ENCODE data around the gene COG3. TPM values are rescaled to one million over a fixed set of nuclear protein-coding genes. Genes with fewer than 3 reads are reported as not detected.

The COG3 gene
- total and polyA plus RNA-seq, 4 donors = 14.7 to 66.7 (median 22.4) TPM

GRCh38 chr13:45564133-45564776 lies 99.5 kb downstream of the COG3 start:
- Histone ChIP-seq H3K36me3 (ENCODE audit: control insufficient read depth in 4 of 4, insufficient read depth in 4 of 4, low read length in 4 of 4) (no peaks in the 10 kb centered on the region), H3K4me1 (ENCODE audit: control insufficient read depth in 5 of 5, insufficient read depth in 5 of 5, low read length in 5 of 5) (peaks cover 0 to 9% (median 2%) of the 10 kb centered on the region in 5 donors), H3K9ac (ENCODE audit: insufficient read depth in 1 of 2, low read length in 2 of 2) (no peak overlapping the region), H3K27me3 (ENCODE audit: control insufficient read depth in 3 of 3, insufficient read depth in 3 of 3, low read length in 2 of 3) (no peaks in the 10 kb centered on the region), H3K4me3 (no peak overlapping the region), H3K9me3 (ENCODE audit: control insufficient read depth in 4 of 4, insufficient read depth in 3 of 4, low read length in 3 of 4) (peaks cover 0 to 5% (median 0%) of the 10 kb centered on the region in 4 donors), H3K27ac (ENCODE audit: low read depth in 1 of 2, low read length in 1 of 2) (no peak overlapping the region)
- 55 to 79% methylated on average over 3 of the region's 3 CpGs for WGBS, 2 donors
- DNase-seq (peak in 2 of 3 donors; percentile 11 to 67), ATAC-seq (ENCODE audit: insufficient read depth, low FRiP score) (peak; percentile 75)
- no peak for TF ChIP-seq CTCF (IDR thresholded peaks at IDR 0.05; ENCODE audit: control extremely low read depth, extremely low read depth)

DNA sequence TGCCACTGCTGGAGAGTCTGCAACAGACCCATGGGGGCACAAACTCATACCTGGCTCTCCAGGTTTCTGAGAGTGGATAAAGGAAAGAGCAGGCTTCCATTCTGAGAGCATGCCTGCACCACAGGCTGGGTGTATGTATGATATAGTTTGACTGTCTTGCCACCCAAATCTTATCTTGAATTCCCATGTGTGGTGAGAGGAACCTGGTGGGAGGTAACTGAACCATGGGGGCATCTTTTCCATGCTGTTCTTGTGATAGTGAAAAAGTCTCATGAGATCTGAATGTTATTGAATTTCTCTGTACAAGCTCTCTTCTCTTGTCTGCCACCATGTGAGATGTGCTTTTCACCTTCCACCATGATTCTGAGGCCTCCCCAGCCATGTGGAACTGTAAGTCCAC lies 100.6 kb downstream of the COG3 start:
- ATAC-seq (ENCODE audit: insufficient read depth, low FRiP score) (no peak), DNase-seq (no peak)
- no peak for TF ChIP-seq CTCF (IDR thresholded peaks at IDR 0.05; ENCODE audit: control extremely low read depth, extremely low read depth)

GRCh38 chr13:45575146-45575829 lies 110.5 kb downstream of the COG3 start:
- 90 to 91% methylated on average over 16 of the region's 16 CpGs for WGBS, 2 donors
- Histone ChIP-seq H3K9me3 (ENCODE audit: control insufficient read depth in 4 of 4, insufficient read depth in 3 of 4, low read length in 3 of 4) (peaks cover 0 to 2% (median 0%) of the 10 kb centered on the region in 4 donors), H3K9ac (ENCODE audit: insufficient read depth in 1 of 2, low read length in 2 of 2) (no peak overlapping the region), H3K27me3 (ENCODE audit: control insufficient read depth in 3 of 3, insufficient read depth in 3 of 3, low read length in 2 of 3) (peaks cover 0 to 6% (median 5%) of the 10 kb centered on the region in 3 donors), H3K27ac (ENCODE audit: low read depth in 1 of 2, low read length in 1 of 2) (no peak overlapping the region), H3K4me1 (ENCODE audit: control insufficient read depth in 5 of 5, insufficient read depth in 5 of 5, low read length in 5 of 5) (no peaks in the 10 kb centered on the region), H3K36me3 (ENCODE audit: control insufficient read depth in 4 of 4, insufficient read depth in 4 of 4, low read length in 4 of 4) (no peaks in the 10 kb centered on the region), H3K4me3 (no peak overlapping the region)
- TF ChIP-seq CTCF (IDR thresholded peaks at IDR 0.05; ENCODE audit: control extremely low read depth, extremely low read depth) = no peak
- no peak for DNase-seq
- no peak for ATAC-seq (ENCODE audit: insufficient read depth, low FRiP score)

More for the DNA sequence above, 100.6 kb downstream of the COG3 start:
- Histone ChIP-seq H3K4me3 (no peak overlapping the region), H3K27ac (ENCODE audit: low read depth in 1 of 2, low read length in 1 of 2) (no peak overlapping the region), H3K9ac (ENCODE audit: insufficient read depth in 1 of 2, low read length in 2 of 2) (no peak overlapping the region), H3K9me3 (ENCODE audit: control insufficient read depth in 4 of 4, insufficient read depth in 3 of 4, low read length in 3 of 4) (peaks cover 0 to 5% (median 0%) of the 10 kb centered on the region in 4 donors), H3K36me3 (ENCODE audit: control insufficient read depth in 4 of 4, insufficient read depth in 4 of 4, low read length in 4 of 4) (no peaks in the 10 kb centered on the region), H3K27me3 (ENCODE audit: control insufficient read depth in 3 of 3, insufficient read depth in 3 of 3, low read length in 2 of 3) (no peaks in the 10 kb centered on the region), H3K4me1 (ENCODE audit: control insufficient read depth in 5 of 5, insufficient read depth in 5 of 5, low read length in 5 of 5) (peaks cover 0 to 9% (median 2%) of the 10 kb centered on the region in 5 donors)

Data from lung (tissue), 12 donors.